A673 (cell line): Measurements from ENCODE around the gene SGCD. TPM values are rescaled to one million over a fixed set of nuclear protein-coding genes. Genes with fewer than 3 reads are reported as not detected.

Experiments
- BruUV-seq: library from RNA; stranded (reverse); fragments of 400-500 nt; replicated peaks from 2 replicates; lab custom pipeline; 2021; lab: Mats Ljungman, UMichigan
- CTCF ChIA-PET: fragments of 300-600 bp; sonication (Branson Sonifier 250); formaldehyde crosslinking; loops from one replicate; lab custom pipeline; 2022; ENCODE audit warnings: antibody characterized with exemption; lab: Charles Lee
- POLR2A ChIA-PET: fragments of 300-600 bp; sonication (Branson Sonifier 250); formaldehyde crosslinking; loops from one replicate; lab custom pipeline; 2022; ENCODE audit warnings: antibody characterized with exemption; ENCODE audit not compliant: low non-redundant PET; lab: Charles Lee
- DNase-seq: peaks from one replicate; pipeline ENCODE4 v3.0.0-alpha.2; 2015; ENCODE audit warnings: low spot score
- H3K27ac ChIP-seq: fragments of 200-600 bp; sonication (generic); 2 replicates; pipeline ENCODE4 v1.5.1; 2016; ENCODE audit warnings: mixed run types, low read depth, mild to moderate bottlenecking, mixed read lengths, antibody characterized with exemption, low read length; ENCODE audit not compliant: poor library complexity, severe bottlenecking
- H3K27me3 ChIP-seq: fragments of 200-600 bp; sonication (generic); replicated peaks from 2 replicates; pipeline ENCODE4 v1.6.1; 2017; ENCODE audit warnings: mixed run types, low read depth, mild to moderate bottlenecking, mixed read lengths, antibody characterized with exemption, low read length; ENCODE audit not compliant: insufficient read depth, poor library complexity
- H3K36me3 ChIP-seq: fragments of 200-600 bp; sonication (generic); 2 replicates; pipeline ENCODE4 v1.6.1; 2016; ENCODE audit warnings: mixed run types, mild to moderate bottlenecking, mixed read lengths, antibody characterized with exemption, low read length; ENCODE audit not compliant: insufficient read depth, poor library complexity, severe bottlenecking
- H3K4me1 ChIP-seq: fragments of 200-600 bp; sonication (generic); 2 replicates; pipeline ENCODE4 v1.6.1; 2017; ENCODE audit warnings: mixed run types, mild to moderate bottlenecking, mixed read lengths, antibody characterized with exemption, low read length; ENCODE audit not compliant: insufficient read depth, poor library complexity, severe bottlenecking
- H3K4me3 ChIP-seq: fragments of 200-600 bp; sonication (generic); 2 replicates; pipeline ENCODE4 v1.5.1; 2016; ENCODE audit warnings: low read depth, mixed run types, mild to moderate bottlenecking, mixed read lengths, low read length; ENCODE audit not compliant: poor library complexity, severe bottlenecking
- H3K9me3 ChIP-seq: fragments of 200-600 bp; sonication (generic); 2 replicates; pipeline ENCODE4 v1.6.1; 2016; ENCODE audit warnings: mixed run types, low read depth, mild to moderate bottlenecking, mixed read lengths, antibody characterized with exemption, low read length; ENCODE audit not compliant: poor library complexity, severe bottlenecking
- CTCF ChIP-seq: fragments of 300-800, 200-600 bp; sonication (generic); conservative IDR thresholded peaks from 2 replicates; pipeline ENCODE4 v1.5.1; 2017; ENCODE audit warnings: low read depth, mild to moderate bottlenecking, antibody characterized with exemption, low read length, moderate library complexity, mixed read lengths
- EZH2 ChIP-seq: fragments of 200-600 bp; sonication (generic); IDR thresholded peaks from 2 replicates; pipeline ENCODE4 v1.6.1; 2017; ENCODE audit warnings: borderline replicate concordance, low read depth, mild to moderate bottlenecking, mixed read lengths, antibody characterized with exemption, low read length; ENCODE audit not compliant: poor library complexity, severe bottlenecking
- intact Hi-C: fragments of 100-400 bp; cut with micrococcal nuclease; formaldehyde crosslinking; loops from one replicate; pipeline ENCODE4 v1.10.0; 2022; ENCODE audit not compliant: unreplicated experiment
- total RNA-seq: library from RNA; stranded (reverse); gene quantifications from 2 replicates; pipeline ENCODE4 v1.2.3, GENCODE V29; 2021

The SGCD gene
- total RNA-seq, 1 experiment from 2014 or later = 0.17 TPM

DNA sequence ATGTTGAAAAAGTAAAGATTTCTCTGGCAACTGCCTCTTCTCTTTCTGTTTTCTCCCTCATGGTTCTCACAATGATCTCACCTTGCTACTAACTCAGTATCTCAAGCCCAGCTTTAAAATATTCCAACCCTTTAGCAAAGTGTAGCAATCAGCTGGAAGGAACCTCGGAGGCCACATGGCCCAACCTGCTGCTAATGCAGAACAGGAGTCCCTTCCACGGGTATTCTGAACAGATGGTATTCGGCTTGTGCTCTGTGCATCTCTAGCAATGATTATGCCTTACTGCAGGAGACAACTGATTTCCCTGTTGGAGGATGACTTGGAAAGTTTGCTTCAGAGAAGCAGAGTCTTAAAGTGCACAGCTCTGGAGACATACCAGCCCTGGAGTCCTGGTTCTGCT lies 371.4 kb downstream of the SGCD start:
- no peaks in the 10 kb centered on the region for H3K4me1 ChIP-seq
- DNase-seq = no peak
- CTCF ChIA-PET = no interaction called here
- TF ChIP-seq CTCF = no peak
- TF ChIP-seq EZH2 = no peak
- POLR2A ChIA-PET = no interaction called here
- H3K4me3 ChIP-seq = no peak overlapping the region
- BruUV-seq = no TSS peak
- H3K27ac ChIP-seq = no peak overlapping the region
- intact Hi-C loops = no loop called here
- no peaks in the 10 kb centered on the region for H3K36me3 ChIP-seq
- H3K9me3 ChIP-seq = no peaks in the 10 kb centered on the region
- no peaks in the 10 kb centered on the region for H3K27me3 ChIP-seq

GRCh38 chr5:156699147-156699546 lies 372.2 kb downstream of the SGCD start:
- Histone ChIP-seq H3K4me1 (no peaks in the 10 kb centered on the region), H3K36me3 (no peaks in the 10 kb centered on the region), H3K9me3 (no peaks in the 10 kb centered on the region), H3K4me3 (no peak overlapping the region), H3K27me3 (no peaks in the 10 kb centered on the region), H3K27ac (no peak overlapping the region)
- ChIA-PET POLR2A (no interaction called here), CTCF (no interaction called here)
- TF ChIP-seq CTCF = no peak
- no peak for TF ChIP-seq EZH2
- BruUV-seq = no TSS peak
- intact Hi-C loops = no loop called here
- DNase-seq = no peak

DNA sequence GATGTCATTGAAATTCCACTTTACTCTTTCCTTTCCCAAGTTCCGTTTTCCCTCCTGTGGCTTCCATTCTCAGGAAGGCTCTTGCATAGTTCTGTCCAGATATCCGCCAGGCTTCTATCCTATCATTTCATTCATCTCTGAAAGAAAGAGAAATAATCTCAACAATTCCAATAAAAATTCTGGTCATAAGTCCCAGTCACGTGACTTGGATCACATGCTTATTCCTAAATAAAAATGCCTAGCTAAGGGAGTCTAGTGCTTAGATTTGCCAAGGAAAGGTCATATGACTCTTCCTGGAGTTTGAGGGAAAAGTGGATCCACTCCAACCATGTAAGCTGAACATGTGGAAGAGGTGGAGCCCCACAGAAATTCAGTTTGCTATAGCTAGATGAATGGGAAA lies 377.2 kb downstream of the SGCD start:
- ChIA-PET CTCF (no interaction called here), POLR2A (no interaction called here)
- intact Hi-C loops = no loop called here
- no peak overlapping the region for H3K4me3 ChIP-seq
- DNase-seq = no peak
- no peak for TF ChIP-seq EZH2
- TF ChIP-seq CTCF = no peak
- H3K4me1 ChIP-seq = no peaks in the 10 kb centered on the region
- no peaks in the 10 kb centered on the region for H3K36me3 ChIP-seq
- no peaks in the 10 kb centered on the region for H3K9me3 ChIP-seq
- no peak overlapping the region for H3K27ac ChIP-seq
- no TSS peak for BruUV-seq
- no peaks in the 10 kb centered on the region for H3K27me3 ChIP-seq
